NCI-H748 (cell line): ENCODE results near the gene GALNTL6.
A peak's percentile ranks its signal among the peaks of the same experiment; 100 is the strongest.

Experiments
- DNase-seq: peaks from one replicate; lab custom pipeline; 2025; ENCODE audit not compliant: unreplicated experiment; lab: John Stamatoyannopoulos, UW

The GALNTL6 gene

DNA sequence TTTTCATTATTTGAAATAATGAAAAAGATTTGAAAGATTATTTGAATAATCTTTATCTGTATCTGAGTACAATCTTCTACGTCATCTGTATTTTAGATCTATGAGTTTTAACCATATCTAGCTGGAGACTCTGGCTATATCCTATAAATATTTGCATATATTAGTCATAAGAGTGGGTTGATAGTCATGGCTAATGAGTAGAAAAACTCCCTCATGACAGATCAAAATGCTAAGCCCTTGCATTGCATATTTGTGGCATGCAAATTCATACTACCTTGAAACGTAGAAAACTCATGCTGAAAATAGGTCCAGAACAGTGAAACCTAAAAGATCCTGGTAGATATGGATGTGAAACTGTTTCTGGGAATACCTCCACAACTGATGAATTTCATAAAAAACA lies 291.3 kb downstream of the GALNTL6 start:
- DNase-seq, result no peak

DNA sequence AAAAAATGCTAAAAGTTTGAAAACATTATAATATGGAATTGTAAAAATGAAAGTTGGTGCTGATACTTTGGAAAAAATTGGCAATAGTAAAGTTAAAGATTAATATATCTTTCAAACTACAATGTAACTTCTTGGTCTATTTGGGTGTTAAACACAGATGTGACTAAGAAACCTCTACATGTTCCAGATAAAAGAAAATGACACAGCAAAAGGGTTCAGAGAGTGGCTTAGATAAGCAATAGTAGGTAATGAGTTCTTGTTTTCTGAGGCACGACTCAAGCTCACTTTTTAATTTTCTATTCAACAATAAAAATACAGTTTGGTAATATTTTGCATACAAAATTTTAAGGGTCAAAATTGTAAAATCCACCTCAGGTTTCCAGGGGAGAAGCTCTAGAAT lies 292.7 kb downstream of the GALNTL6 start:
- DNase-seq, result no peak

DNA sequence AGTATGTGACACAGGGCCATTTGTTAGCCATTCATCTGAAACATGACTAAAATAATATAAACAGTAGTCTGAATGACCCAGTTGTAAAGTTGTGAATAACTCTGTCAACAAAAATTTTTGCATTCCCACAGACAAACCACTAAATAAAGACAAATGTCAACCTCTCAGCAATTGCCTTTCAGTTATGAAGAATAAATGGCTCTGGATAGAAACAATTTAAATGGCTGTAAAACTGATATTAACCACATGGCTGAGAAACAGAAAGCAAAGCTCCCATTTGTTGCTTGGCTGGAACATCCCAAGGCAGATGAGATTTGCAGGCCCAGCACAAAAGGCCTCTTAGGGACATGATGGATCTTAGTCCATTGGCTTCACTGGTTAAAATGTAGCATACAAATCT lies 296.3 kb downstream of the GALNTL6 start:
- peak; percentile 34 for DNase-seq

DNA sequence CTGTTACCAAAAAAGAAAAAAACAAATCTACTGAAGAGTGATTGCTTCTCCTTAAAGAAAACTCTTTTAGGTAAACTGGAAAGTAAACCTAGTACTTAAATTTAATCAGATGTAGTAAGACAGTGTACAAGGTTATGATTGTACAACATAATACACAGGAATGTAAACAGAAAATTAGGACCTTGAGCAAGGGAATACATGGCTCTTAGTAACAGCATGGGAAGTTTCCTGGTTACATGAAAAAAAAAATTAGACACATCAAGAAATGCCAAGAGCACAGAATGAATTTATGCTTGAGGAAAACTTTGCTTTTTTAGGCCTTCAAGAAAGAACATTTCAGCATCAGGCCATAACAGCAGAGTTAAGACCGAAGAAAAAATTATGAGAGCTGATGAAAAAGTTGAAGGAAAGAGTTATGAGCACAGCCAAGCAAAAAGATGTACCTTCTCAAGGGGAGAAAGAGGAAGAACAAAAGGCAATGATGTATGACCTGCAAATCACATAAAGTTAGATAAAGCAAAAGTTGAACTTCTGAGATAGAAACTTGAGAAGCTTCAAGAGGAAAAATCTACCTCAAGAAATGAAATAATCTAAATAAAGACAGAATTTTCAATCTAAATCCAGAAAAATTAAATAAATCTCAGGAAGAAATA lies 311.6 kb downstream of the GALNTL6 start:
- DNase-seq, result no peak

DNA sequence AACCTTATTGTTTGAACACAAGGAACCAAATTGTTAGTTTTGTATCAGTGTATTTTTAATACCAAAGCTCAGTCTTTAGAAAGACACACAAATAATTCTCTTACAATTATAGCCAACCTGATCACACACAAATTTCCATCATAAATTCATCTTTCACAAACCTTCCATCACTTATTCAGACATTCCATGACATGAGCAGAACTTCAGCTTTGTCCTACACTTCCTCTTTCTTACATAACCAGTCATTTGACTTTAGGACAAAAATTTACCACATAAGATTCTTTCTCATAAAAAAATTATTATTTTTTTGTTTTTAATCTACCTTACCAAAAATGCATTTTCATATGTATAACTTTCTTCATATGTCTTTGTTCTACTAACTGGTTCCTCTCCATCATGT lies 312.2 kb downstream of the GALNTL6 start:
- DNase-seq, result no peak

DNA sequence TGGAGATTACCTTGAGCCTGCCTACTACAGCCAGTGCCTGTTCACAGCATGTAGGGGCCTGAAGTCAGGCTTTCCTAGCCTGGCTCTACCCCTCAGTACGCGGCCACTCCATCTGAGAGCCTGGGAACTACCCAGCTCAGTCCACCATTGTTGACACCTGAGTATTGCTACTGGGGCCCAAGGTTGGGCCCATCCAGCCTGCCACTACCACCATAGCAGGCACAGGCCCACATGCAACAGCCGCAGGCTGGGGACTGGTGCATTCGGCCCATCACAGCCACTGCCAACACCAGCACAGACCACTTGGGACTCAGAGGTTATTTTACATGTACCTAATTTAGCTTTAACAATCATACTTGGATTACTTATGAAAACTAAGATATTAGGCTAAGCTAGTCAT lies 314.0 kb downstream of the GALNTL6 start:
- no peak for DNase-seq

DNA sequence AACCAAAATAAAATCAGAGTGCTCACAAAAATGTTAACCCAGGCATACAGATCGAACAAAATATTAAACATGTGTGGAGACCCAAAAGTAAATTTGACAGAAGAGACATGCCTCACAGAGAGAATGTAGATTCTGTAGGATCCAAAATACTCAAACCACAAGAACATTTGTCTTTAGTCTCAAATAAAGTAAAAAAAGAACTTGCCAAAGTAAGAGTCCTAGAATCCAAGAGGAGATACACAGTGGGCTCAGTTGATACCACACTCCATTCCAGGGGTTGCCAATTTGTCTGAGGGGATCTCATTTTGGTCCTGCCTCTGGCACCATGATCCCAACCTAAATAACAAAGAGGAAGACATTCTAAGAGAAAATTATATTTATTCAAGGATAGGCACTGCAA lies 316.4 kb downstream of the GALNTL6 start:
- no peak for DNase-seq

DNA sequence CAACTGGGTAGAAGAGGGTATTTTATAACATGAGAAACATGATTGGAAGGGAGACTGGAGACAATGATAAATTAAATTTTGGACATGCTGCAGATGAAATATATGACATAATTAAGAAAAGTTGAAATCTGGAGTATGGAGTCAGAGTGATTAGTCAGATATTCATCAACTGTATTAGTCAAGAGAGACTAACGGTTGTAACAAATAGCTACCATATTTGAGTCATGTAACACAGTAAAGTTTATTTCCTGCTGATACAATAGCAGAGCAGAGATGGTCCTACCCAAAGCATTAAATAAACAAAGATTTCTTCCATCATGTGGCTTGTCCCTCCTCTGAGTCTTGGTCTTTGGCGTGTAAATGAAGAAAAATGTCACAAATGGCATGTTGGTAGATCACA lies 321.3 kb downstream of the GALNTL6 start:
- no peak for DNase-seq

DNA sequence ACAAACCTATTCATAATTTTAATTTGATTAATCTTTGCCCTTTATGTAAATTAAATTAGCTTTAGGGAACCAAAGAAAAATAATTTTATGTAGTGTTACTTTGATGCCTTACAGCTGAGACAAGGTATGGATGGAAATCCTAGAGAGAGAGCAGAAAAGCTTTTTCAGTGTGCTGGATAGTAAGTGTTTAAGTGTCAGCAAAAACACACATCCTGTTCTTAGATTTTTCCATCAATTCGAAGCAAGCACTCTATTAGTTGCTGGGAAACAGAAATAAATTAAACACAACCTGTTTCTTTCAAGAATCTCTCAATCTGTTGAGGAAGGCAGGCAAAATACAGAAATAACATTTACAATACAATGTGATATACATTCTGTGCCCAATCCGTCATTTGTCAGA lies 327.8 kb downstream of the GALNTL6 start:
- DNase-seq, result peak; percentile 69

DNA sequence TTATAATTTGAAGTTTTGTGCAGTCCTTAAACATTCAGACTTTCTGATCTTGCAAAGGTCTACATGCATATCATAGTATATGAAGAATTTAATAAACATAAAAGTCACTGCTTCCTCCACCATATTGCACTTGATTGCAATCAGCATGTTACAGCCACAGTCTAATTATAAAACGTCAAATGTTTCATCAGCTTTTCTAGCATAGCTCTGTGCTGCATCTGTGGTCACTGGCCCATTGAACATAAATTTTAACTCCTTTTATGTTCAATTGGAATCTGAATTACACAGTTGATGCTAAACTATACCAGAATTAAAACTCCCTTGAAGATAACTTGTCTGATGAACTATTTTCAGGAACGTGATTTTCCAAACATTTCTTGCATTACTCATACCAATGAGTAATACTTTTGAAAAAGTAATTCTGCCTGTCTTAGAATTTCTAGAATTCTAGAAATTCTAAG lies 329.1 kb downstream of the GALNTL6 start:
- DNase-seq, result no peak

DNA sequence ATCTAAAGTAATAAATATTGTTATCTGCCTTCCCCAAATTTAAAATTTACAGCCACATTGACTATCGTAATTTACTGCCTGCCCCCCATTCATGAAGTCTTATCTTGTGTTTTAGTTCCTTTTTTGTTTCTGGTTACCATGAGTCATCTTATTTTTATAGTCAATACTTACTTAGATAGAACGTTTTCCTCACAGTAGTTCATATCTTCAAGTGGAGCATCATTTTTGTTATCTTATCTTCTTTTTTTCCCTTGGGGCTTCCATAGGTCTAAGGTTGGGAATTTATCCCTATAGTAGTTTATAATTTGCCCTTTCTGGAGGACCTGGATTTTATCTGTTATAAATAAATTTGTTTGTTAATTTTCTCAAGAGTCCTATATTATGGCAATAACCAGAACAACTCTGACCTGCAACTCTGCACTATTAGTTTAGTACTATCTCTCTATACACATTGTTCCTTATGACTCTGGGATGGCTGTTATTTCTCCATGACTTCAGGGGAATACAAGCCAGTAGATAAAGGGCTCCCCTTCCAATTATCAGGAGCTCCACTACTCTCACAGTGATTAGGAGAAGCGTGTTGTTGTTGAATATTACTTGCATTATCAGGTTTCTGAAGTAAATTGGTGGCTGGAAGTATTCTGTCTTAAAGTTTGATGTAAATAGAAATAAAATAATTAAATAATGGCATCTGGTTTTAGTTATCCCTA lies 330.6 kb downstream of the GALNTL6 start:
- DNase-seq, result peak; percentile 10

DNA sequence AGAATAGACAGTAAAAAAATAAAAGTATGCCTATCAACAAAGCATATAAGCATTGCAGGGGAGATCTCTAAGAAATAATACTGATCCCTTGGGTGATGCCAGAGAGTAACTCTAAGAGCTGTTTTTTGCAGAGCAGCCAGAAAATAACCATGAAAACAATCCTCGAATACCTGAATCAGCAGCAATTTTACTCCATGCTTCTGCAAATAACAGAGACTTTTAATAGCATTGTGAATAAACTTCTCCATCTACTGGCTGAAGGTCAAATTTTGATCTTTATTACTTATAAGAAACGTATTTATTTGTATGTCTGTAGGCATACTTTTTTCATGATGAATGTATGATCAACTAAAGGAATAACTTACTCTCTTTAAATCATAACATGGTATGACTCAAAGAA lies 334.5 kb downstream of the GALNTL6 start:
- peak; percentile 62 for DNase-seq

DNA sequence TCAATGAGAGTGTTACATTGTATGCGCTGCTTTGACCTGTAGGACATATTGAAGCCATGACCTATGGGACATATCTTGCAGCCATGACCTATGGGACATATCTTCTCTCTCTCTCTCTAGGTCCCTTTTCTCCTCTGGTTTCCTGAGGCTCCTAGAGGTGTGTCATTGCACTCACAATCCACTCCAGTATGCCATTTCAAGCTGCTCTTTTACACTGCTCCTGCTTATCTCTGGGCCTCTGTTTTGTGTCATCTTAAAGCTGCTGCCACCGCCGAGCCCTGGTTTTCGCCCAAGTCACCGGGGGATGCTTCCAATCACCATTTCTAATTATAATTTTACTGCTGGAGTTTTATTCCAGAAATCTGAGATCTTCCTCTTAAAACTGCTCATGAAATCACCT lies 336.1 kb downstream of the GALNTL6 start:
- no peak for DNase-seq

DNA sequence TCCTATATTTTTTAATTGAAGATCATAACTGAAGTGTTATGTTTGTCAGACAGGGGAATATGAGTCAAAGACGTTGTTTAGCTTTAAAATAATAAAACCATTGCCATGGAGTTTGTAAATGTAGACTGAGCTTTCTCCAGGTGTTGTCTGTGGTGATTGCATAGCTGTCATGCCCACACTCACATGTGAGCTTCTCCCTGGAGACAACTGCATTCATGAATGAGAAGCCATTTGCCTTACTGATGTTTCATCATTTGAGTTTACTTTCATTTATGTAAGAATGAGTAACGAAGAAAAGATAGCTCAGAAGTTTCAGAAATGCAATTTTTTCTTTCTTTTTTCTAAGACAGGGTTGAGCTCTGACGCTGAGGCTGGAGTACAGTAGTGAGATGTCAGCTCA lies 339.1 kb downstream of the GALNTL6 start:
- DNase-seq, result no peak

DNA sequence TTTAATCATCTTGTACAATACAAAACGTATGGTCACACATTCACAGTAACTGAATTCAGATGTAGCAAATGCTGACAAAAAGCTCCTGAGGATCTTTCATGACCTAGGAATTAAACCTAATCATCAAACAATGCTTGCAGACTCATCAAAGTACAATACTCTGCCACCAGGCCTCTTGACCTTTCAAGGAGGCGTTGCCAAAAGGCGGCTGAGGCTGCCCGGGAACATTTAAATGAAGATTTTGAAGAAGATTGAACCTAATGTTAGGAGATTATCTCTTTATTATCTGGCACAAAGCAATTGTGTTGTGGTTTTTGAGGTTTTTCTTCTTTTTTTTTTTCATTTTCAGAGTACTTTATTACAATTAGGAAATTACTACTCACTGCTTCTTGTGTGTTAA lies 340.5 kb downstream of the GALNTL6 start:
- DNase-seq, result peak; percentile 76

DNA sequence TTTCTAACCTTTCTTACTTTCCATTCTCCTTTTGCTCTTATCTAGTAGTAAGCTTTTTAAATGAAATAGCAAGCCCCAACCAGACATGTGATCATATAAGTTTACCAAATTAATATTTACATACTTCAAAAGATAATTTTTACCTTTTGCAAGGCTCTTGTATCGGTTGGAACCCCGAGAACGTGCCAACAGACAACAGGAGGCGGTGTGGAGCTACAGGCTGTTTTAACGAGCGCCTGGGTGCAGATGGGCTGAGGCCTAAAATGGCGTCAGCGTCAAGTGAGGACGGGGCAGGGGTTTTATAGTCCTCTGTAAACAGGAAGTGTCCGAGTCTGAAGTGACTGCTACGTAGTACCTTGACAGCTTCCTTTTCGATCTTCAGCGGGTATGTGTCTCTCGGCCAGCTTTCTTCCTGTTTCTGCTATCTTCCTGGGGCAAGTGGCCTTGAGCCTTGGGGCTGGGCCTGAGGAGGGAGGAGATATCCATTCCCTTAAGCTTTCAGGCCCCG lies 342.7 kb downstream of the GALNTL6 start:
- DNase-seq, result no peak

DNA sequence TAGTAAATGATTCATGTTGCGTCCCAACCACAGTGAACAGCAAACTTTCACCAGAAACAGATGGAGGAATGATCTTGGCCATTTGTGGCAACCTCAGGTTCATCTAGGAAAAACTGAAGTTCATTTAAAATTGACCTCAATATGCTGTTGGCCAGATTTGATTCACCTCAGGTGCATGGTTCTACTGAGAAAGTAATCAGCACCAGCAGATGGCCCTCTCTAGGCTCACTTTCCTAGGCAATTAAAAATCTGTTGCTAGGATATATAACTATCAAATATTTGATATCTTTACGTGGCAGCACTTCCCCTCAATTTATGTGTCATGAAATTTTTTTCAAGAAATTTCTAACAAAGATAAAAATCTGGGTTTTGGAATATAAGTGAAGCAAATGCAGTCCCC lies 344.7 kb downstream of the GALNTL6 start:
- peak; percentile 11 for DNase-seq

DNA sequence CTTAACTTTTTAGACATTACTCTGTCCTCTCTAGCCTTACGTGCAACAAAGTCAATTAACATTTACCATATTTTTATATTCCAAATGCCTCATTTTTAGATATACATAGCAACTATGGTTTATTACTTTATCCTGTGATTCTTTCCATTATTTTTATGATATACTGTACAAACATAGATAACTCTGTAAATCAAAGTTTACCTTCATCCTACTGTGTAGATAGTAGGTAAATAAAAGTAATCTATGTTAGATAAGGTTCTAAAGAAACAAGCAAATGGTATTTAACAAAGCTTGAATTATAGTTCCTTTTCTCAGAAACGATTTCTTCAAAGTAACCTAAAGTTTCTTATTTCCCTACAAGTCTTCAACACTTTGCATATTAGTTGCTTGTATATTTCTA lies 350.0 kb downstream of the GALNTL6 start:
- DNase-seq, result no peak

DNA sequence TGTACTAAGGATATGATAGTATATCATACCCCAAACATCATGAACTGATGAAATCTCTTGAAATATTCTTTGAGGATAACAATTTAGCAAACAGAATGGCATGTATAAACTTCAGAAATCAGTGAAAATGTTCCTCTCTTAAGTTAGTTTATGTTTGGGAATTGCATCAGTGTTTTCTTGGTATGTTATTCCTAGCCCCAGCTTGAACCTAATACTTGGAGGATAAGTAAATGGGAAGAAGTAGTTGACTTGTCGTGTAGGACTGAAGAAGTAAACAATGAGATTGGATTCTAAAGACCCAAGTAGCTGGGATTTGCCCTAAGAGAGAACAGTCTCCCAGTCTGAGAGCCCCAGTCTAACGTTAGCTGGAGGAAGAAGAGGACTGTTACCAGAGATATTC lies 355.7 kb downstream of the GALNTL6 start:
- DNase-seq, result no peak

DNA sequence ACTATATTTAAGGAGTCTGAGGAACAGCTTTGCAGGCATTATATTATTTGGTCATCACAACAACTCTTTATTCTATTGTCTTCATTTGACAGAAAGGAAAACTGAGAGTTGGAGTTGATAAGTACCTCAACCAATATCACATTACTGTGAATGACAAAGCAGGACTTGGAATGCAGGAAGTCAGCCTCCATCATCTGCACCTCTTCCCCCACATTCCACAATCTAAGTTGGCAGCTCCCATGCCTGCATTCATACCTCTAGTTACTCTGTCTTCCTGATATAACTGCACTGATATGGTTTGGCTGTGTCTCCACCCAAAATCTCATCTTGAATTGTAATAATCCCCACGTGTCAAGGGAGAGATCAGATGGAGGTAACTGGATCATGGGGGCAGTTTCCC lies 356.7 kb downstream of the GALNTL6 start:
- no peak for DNase-seq

DNA sequence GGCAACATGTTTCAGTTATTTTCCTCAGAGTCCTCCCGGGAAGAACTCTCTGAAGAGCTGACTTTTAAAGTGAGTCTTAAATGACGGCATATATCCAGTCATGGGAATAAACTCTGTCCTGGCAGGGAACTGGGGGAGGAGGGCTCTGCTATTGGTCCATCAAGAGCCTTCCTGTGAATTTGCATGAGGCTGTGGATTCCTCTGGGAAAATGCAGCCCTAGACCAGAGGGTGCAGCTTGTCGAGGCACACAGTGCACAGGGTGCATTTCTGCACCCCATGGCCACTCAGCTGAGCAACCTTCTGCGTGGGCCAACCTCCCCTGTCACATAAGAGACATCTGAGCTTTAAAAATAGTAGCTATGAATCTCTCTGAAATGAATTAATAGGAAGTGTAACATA lies 360.0 kb downstream of the GALNTL6 start:
- DNase-seq, result no peak

DNA sequence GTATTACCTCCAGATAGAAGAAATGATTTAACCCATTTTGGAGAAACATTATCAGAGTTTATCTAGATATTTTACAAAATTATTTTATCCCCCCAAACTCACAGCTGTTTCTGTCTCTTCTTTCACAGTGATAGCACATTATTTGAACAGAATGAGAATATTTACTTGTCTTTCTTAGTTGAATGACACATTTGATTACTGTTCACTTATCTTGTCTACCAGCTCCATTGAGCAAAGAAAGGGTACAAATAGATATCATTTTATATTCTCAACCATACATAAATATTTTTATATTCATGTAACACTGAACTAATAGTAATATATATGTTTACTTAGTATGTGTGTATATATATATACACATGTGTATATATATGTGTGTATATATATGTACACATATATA lies 364.2 kb downstream of the GALNTL6 start:
- DNase-seq, result no peak
